ENCODE data around the gene CENPF. TPM values are rescaled to one million over a fixed set of nuclear protein-coding genes. Genes with fewer than 3 reads are reported as not detected.

CENPF gene, protein sequence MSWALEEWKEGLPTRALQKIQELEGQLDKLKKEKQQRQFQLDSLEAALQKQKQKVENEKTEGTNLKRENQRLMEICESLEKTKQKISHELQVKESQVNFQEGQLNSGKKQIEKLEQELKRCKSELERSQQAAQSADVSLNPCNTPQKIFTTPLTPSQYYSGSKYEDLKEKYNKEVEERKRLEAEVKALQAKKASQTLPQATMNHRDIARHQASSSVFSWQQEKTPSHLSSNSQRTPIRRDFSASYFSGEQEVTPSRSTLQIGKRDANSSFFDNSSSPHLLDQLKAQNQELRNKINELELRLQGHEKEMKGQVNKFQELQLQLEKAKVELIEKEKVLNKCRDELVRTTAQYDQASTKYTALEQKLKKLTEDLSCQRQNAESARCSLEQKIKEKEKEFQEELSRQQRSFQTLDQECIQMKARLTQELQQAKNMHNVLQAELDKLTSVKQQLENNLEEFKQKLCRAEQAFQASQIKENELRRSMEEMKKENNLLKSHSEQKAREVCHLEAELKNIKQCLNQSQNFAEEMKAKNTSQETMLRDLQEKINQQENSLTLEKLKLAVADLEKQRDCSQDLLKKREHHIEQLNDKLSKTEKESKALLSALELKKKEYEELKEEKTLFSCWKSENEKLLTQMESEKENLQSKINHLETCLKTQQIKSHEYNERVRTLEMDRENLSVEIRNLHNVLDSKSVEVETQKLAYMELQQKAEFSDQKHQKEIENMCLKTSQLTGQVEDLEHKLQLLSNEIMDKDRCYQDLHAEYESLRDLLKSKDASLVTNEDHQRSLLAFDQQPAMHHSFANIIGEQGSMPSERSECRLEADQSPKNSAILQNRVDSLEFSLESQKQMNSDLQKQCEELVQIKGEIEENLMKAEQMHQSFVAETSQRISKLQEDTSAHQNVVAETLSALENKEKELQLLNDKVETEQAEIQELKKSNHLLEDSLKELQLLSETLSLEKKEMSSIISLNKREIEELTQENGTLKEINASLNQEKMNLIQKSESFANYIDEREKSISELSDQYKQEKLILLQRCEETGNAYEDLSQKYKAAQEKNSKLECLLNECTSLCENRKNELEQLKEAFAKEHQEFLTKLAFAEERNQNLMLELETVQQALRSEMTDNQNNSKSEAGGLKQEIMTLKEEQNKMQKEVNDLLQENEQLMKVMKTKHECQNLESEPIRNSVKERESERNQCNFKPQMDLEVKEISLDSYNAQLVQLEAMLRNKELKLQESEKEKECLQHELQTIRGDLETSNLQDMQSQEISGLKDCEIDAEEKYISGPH (N-terminal part only)
- 3.3 TPM for total RNA-seq
- polyA plus RNA-seq (ENCODE audit: insufficient read depth, low read depth, low replicate concordance) = 0.39 TPM
- long read RNA-seq, donor 1, partial matches to known transcripts = 14 of 15 reads
- long read RNA-seq, donor 1, other reads (novel, unspliced or antisense) = 0 of 15 reads
- long read RNA-seq, donor 2, partial matches to known transcripts = 0 of 2 reads
- long read RNA-seq, donor 2, other reads (novel, unspliced or antisense) = 0 of 2 reads
- long read RNA-seq, donor 3, partial matches to known transcripts = 7 of 8 reads
- long read RNA-seq, donor 3, other reads (novel, unspliced or antisense) = 0 of 8 reads
- long read RNA-seq, donor 4 = 0 reads
- long read RNA-seq, donor 5 = 0 reads
- long read RNA-seq, donor 6, partial matches to known transcripts = 18 of 20 reads
- long read RNA-seq, donor 6, other reads (novel, unspliced or antisense) = 0 of 20 reads
- long read RNA-seq, donor 7, partial matches to known transcripts = 1 of 1 reads
- long read RNA-seq, donor 7, other reads (novel, unspliced or antisense) = 0 of 1 reads
- long read RNA-seq, donor 8, partial matches to known transcripts = 8 of 9 reads
- long read RNA-seq, donor 8, other reads (novel, unspliced or antisense) = 0 of 9 reads
- long read RNA-seq, donor 9, partial matches to known transcripts = 0 of 1 reads
- long read RNA-seq, donor 9, other reads (novel, unspliced or antisense) = 0 of 1 reads
- long read RNA-seq, donor 10, partial matches to known transcripts = 17 of 19 reads
- long read RNA-seq, donor 10, other reads (novel, unspliced or antisense) = 0 of 19 reads

DNA sequence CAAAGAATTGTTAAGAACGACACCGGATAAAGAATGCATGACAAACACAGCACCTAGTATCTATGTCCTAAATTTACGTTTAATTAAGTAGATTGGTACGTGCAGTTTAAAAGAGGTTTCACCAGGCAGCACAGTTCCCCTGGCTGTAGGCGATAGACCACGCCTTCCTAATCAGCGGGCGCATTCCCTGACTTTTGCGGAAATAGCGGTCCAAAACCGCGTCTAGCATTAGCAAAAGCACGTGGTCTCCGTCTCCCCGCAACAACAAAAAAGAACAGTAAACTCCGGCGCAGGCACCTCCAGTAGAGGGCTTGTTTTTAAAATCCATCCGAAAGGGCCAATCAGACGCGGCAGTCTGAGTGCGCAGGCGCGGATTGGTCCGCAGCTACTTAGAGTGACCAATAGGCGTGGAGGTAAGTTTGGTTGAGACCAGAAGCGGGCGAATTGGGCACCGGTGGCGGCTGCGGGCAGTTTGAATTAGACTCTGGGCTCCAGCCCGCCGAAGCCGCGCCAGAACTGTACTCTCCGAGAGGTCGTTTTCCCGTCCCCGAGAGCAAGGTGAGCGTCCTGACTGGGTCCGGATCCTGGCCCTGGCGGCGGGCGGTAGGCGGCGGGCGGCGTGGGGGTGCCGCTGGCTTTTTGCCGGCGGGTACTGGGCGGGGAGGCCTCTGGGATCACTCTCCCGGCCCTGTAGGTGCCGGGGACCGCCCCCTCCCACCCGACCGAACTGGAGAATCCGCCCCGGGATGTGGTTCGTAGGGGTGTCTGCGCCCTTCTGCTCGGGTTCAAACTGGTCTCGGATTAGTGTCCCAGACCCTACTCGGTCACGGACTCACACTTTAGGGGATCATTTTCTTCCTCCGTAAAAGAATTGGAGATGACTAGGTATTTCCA is at the start of gene CENPF:
Gene CENPF (plus strand): TSS at position 432 of the 894 bp plus-strand sequence. CDS start 10,560 bp downstream, outside the sequence.
- Histone ChIP-seq H3K27me3 (ENCODE audit: control insufficient read depth, insufficient read depth, low read length) (no peaks in the 10 kb centered on the region), H3K4me3 (ENCODE audit: low read length in 3 of 3) (peak within 1 kb of the TSS; percentile 59 to 89 (median 74)), H3K9me3 (ENCODE audit: control insufficient read depth in 2 of 3, insufficient read depth in 1 of 3, low read length in 3 of 3) (no peaks in the 10 kb centered on the region), H3K27ac (ENCODE audit: low read depth in 2 of 2, low read length in 2 of 2) (no peak within 1 kb of the TSS), H3K36me3 (ENCODE audit: control insufficient read depth in 2 of 3, insufficient read depth in 3 of 3, low read length in 3 of 3) (no peaks in the 10 kb centered on the region), H3K4me1 (ENCODE audit: control insufficient read depth in 2 of 3, insufficient read depth in 2 of 3, low read depth in 1 of 3, low read length in 3 of 3) (peaks cover 0 to 3% (median 2%) of the 10 kb centered on the region in 3 donors), H3K9ac (ENCODE audit: low read length in 3 of 3) (peak within 1 kb of the TSS in 2 of 3 donors; percentile 46 to 82)
- DNase-seq = peak; percentile 97 to 99 (median 99)
- intact Hi-C loops (cut with DNase I) = no loop called here
- TF ChIP-seq, protein P1, sequence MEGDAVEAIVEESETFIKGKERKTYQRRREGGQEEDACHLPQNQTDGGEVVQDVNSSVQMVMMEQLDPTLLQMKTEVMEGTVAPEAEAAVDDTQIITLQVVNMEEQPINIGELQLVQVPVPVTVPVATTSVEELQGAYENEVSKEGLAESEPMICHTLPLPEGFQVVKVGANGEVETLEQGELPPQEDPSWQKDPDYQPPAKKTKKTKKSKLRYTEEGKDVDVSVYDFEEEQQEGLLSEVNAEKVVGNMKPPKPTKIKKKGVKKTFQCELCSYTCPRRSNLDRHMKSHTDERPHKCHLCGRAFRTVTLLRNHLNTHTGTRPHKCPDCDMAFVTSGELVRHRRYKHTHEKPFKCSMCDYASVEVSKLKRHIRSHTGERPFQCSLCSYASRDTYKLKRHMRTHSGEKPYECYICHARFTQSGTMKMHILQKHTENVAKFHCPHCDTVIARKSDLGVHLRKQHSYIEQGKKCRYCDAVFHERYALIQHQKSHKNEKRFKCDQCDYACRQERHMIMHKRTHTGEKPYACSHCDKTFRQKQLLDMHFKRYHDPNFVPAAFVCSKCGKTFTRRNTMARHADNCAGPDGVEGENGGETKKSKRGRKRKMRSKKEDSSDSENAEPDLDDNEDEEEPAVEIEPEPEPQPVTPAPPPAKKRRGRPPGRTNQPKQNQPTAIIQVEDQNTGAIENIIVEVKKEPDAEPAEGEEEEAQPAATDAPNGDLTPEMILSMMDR (IDR thresholded peaks at IDR 0.05; ENCODE audit: borderline replicate concordance, extremely low read depth, insufficient read depth) = peak; percentile 11
- peak; percentile 98 for FAIRE-seq

DNA sequence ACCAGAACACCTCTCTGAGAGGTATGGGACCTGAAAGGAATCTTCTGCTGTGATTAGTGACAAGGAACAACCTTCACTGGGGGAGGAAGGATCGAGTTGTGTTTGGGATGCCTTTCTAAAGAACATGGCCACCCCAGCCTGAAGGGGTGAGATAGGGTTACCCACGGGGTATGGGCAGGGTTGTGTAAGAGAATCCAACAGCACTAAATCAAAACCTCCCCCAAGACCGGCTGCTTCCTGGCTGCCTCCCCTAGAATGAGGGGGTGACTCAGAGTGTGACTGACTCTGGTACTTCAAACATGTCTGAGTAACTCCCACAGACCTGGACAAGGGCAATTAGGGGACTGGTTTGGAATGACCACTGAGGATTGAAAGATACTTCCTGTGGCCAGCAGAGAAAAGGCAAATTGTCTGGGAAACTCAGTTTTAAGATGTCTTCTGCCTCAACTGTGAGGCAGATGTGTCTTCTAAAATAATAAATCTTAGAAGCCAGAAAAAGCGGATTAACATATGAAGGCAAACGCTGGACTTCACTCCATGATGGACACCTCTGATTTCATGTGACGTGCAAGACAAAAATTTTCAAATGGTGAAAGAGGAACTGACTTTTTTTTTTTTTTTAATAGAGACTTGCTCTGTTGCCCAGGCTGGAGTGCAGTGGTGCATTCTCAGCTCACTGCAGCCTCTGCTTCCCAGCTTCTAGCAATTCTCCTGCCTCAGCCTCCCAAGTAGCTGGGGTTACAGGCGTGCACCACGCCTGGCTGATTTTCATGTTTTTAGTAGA is 44.9 kb upstream of the CENPF start:
- Histone ChIP-seq H3K4me1 (ENCODE audit: control insufficient read depth in 2 of 3, insufficient read depth in 2 of 3, low read depth in 1 of 3, low read length in 3 of 3) (no peaks in the 10 kb centered on the region), H3K9ac (ENCODE audit: low read length in 3 of 3) (no peak overlapping the region), H3K9me3 (ENCODE audit: control insufficient read depth in 2 of 3, insufficient read depth in 1 of 3, low read length in 3 of 3) (no peaks in the 10 kb centered on the region), H3K4me3 (ENCODE audit: low read length in 3 of 3) (no peak overlapping the region), H3K27me3 (ENCODE audit: control insufficient read depth, insufficient read depth, low read length) (no peaks in the 10 kb centered on the region), H3K36me3 (ENCODE audit: control insufficient read depth in 2 of 3, insufficient read depth in 3 of 3, low read length in 3 of 3) (no peaks in the 10 kb centered on the region), H3K27ac (ENCODE audit: low read depth in 2 of 2, low read length in 2 of 2) (no peak overlapping the region)
- TF ChIP-seq, protein P1 (IDR thresholded peaks at IDR 0.05; ENCODE audit: borderline replicate concordance, extremely low read depth, insufficient read depth) = no peak
- intact Hi-C loops (cut with DNase I) = no loop called here
- DNase-seq = peak in 4 of 5 donors; percentile 87 to 96 (median 94)
- no peak for FAIRE-seq

Measured in kidney (tissue), 22 donors.